H9 (cell line): ENCODE data around the gene ADAMTSL3. TPM values are rescaled to one million over a fixed set of nuclear protein-coding genes. Genes with fewer than 3 reads are reported as not detected.

Experiments
- DNase-seq: peaks from one replicate; pipeline ENCODE4 v3.0.0-alpha.2; 2017
- H2AFZ ChIP-seq: one replicate; pipeline ENCODE4 v1.6.1; 2013; ENCODE audit warnings: mild to moderate bottlenecking, low read length, control low read depth, moderate library complexity
- H2AK5ac ChIP-seq: 2 replicates; pipeline ENCODE4 v1.6.1; 2013; ENCODE audit warnings: low read length, control low read depth, mixed read lengths; ENCODE audit not compliant: insufficient read length
- H2BK120ac ChIP-seq: one replicate; pipeline ENCODE4 v1.6.1; 2013; ENCODE audit warnings: low read depth, mild to moderate bottlenecking, low read length, control low read depth, inconsistent platforms; ENCODE audit not compliant: poor library complexity, severe bottlenecking
- H2BK12ac ChIP-seq: 2 replicates; pipeline ENCODE4 v1.6.1; 2013; ENCODE audit warnings: low read length, control low read depth, mixed read lengths, low read depth; ENCODE audit not compliant: insufficient read length
- H2BK15ac ChIP-seq: 2 replicates; pipeline ENCODE4 v1.6.1; 2013; ENCODE audit warnings: low read depth, low read length, control low read depth
- H2BK20ac ChIP-seq: one replicate; pipeline ENCODE4 v1.6.1; 2013; ENCODE audit warnings: low read depth, mild to moderate bottlenecking, low read length, control low read depth, inconsistent platforms; ENCODE audit not compliant: poor library complexity, severe bottlenecking
- H2BK5ac ChIP-seq: 2 replicates; pipeline ENCODE4 v1.6.1; 2013; ENCODE audit warnings: low read length, control low read depth, mixed read lengths; ENCODE audit not compliant: insufficient read length
- H3K14ac ChIP-seq: 2 replicates; pipeline ENCODE4 v1.6.1; 2013; ENCODE audit warnings: low read length, control low read depth; ENCODE audit not compliant: insufficient read depth
- H3K18ac ChIP-seq: 2 replicates; pipeline ENCODE4 v1.6.1; 2013; ENCODE audit warnings: low read depth, mild to moderate bottlenecking, mixed read lengths, low read length, control low read depth; ENCODE audit not compliant: insufficient read length
- H3K23ac ChIP-seq: 2 replicates; pipeline ENCODE4 v1.6.1; 2013; ENCODE audit warnings: low read length, control low read depth, mixed read lengths, low read depth; ENCODE audit not compliant: insufficient read length
- H3K23me2 ChIP-seq: 2 replicates; pipeline ENCODE4 v1.6.1; 2013; ENCODE audit warnings: low read depth, mild to moderate bottlenecking, mixed read lengths, low read length, control low read depth; ENCODE audit not compliant: insufficient read length, poor library complexity, severe bottlenecking
- H3K27ac ChIP-seq: 2 replicates; pipeline ENCODE4 v1.5.1; 2013; ENCODE audit warnings: low read length, control low read depth, mixed read lengths, low read depth; ENCODE audit not compliant: insufficient read length
- H3K27me3 ChIP-seq: 2 replicates; pipeline ENCODE4 v1.6.1; 2013; ENCODE audit warnings: low read length, control low read depth, inconsistent platforms; ENCODE audit not compliant: insufficient read depth
- H3K4ac ChIP-seq: 2 replicates; pipeline ENCODE4 v1.6.1; 2013; ENCODE audit warnings: low read depth, mild to moderate bottlenecking, control low read depth, inconsistent platforms, low read length, moderate library complexity
- H3K4me1 ChIP-seq: 2 replicates; pipeline ENCODE4 v1.6.1; 2013; ENCODE audit warnings: low read length, control low read depth, inconsistent platforms; ENCODE audit not compliant: insufficient read depth
- H3K4me2 ChIP-seq: 2 replicates; pipeline ENCODE4 v1.6.1; 2013; ENCODE audit warnings: low read length, control low read depth, mixed read lengths; ENCODE audit not compliant: insufficient read length, insufficient read depth
- H3K56ac ChIP-seq: 2 replicates; pipeline ENCODE4 v1.6.1; 2013; ENCODE audit warnings: low read depth, mild to moderate bottlenecking, mixed read lengths, low read length, control low read depth; ENCODE audit not compliant: insufficient read length
- H3K79me1 ChIP-seq: 2 replicates; pipeline ENCODE4 v1.6.1; 2013; ENCODE audit warnings: low read depth, mild to moderate bottlenecking, moderate library complexity, low read length, control low read depth, inconsistent platforms; ENCODE audit not compliant: insufficient read depth, poor library complexity, severe bottlenecking
- H3K79me2 ChIP-seq: 2 replicates; pipeline ENCODE4 v1.6.1; 2013; ENCODE audit warnings: low read length, control low read depth, inconsistent platforms; ENCODE audit not compliant: insufficient read depth
- H3K9ac ChIP-seq: 2 replicates; pipeline ENCODE4 v1.6.1; 2013; ENCODE audit warnings: low read length, control low read depth, mixed read lengths; ENCODE audit not compliant: insufficient read length; ENCODE audit errors: extremely low read depth
- H3K9me3 ChIP-seq: one replicate; pipeline ENCODE4 v1.6.1; 2013; ENCODE audit warnings: low read depth, low read length, inconsistent platforms; ENCODE audit not compliant: control insufficient read depth
- H3T11ph ChIP-seq: one replicate; pipeline ENCODE4 v1.6.1; 2013; ENCODE audit warnings: mild to moderate bottlenecking, low read length, control low read depth, inconsistent platforms
- H4K20me1 ChIP-seq: one replicate; pipeline ENCODE4 v1.6.1; 2013; ENCODE audit not compliant: control insufficient read depth, insufficient read length, insufficient read depth
- H4K5ac ChIP-seq: 2 replicates; pipeline ENCODE4 v1.6.1; 2013; ENCODE audit warnings: low read depth, mild to moderate bottlenecking, mixed read lengths, low read length, control low read depth; ENCODE audit not compliant: insufficient read length
- H4K8ac ChIP-seq: replicated peaks from 2 replicates; pipeline ENCODE4 v1.6.1; 2013; ENCODE audit warnings: low read length, control low read depth, mixed read lengths, low read depth; ENCODE audit not compliant: insufficient read length
- H4K91ac ChIP-seq: 2 replicates; pipeline ENCODE4 v1.6.1; 2013; ENCODE audit warnings: low read depth, mild to moderate bottlenecking, moderate library complexity, mixed read lengths, low read length, control low read depth; ENCODE audit not compliant: insufficient read length
- H3K27ac Mint-ChIP-seq, 3 experiments: 2 replicates in 2 of 3; 3 replicates in 1 of 3; pipeline ENCODE4 v1.8.0; 2020 to 2021; ENCODE audit warnings: mixed read lengths in 3 of 3, mild to moderate bottlenecking in 1 of 3, moderate library complexity in 1 of 3
- H3K27me3 Mint-ChIP-seq: 2 replicates; pipeline ENCODE4 v1.8.0; 2021; ENCODE audit warnings: low read depth, mild to moderate bottlenecking, moderate library complexity, mixed read lengths
- H3K36me3 Mint-ChIP-seq, 3 experiments: 2 replicates in 2 of 3; 3 replicates in 1 of 3; pipeline ENCODE4 v1.8.0; 2020 to 2021; ENCODE audit warnings: low read depth in 3 of 3, mixed read lengths in 3 of 3; ENCODE audit not compliant: insufficient read depth in 1 of 3
- H3K4me1 Mint-ChIP-seq, 2 experiments: 2 replicates each; pipeline ENCODE4 v1.8.0; 2020; ENCODE audit warnings: mixed read lengths in 2 of 2
- H3K4me3 Mint-ChIP-seq, 2 experiments: 2 replicates in 1 of 2; 3 replicates in 1 of 2; pipeline ENCODE4 v1.8.0; 2020 to 2021; ENCODE audit warnings: mild to moderate bottlenecking in 2 of 2, mixed read lengths in 2 of 2, moderate library complexity in 1 of 2
- H3K9me3 Mint-ChIP-seq, 2 experiments: 2 replicates in 1 of 2; 3 replicates in 1 of 2; pipeline ENCODE4 v1.8.0; 2020; ENCODE audit warnings: mild to moderate bottlenecking in 2 of 2, mixed read lengths in 2 of 2, moderate library complexity in 1 of 2
- CTCF ChIP-seq: fragments of 200-600 bp; sonication (generic); conservative IDR thresholded peaks from 3 replicates; pipeline ENCODE4 v1.8.0; 2021; ENCODE audit warnings: antibody characterized with exemption, mild to moderate bottlenecking
- WGBS: extraction: QIAGEN DNeasy Blood & Tissue Kit; methylation state at CpG from one replicate; pipeline ENCODE4 v1.1.7; 2013; ENCODE audit warnings: missing lambda C conversion rate, low lambda C conversion rate, mixed read lengths; ENCODE audit not compliant: insufficient read length; ENCODE audit errors: extremely low coverage; 5-methylcytosine and 5-hydroxymethylcytosine counted together
- total RNA-seq: library from RNA; stranded (reverse); gene quantifications from 2 replicates; pipeline ENCODE4 v1.2.1, GENCODE V29; 2021

The ADAMTSL3 gene
- total RNA-seq, 1 experiment from 2014 or later, result 0.39 TPM

GRCh38 chr15:83690676-83691075 is 36.8 kb downstream of the ADAMTSL3 start:
- Mint-ChIP-seq H3K27ac (no peak overlapping the region), H3K9me3 (no peaks in the 10 kb centered on the region), H3K27me3 (no peaks in the 10 kb centered on the region; the same call in 1 of the 2 replicates), H3K4me3 (no peak overlapping the region), H3K4me1 (peaks cover 12 to 14% of the 10 kb centered on the region in 2 experiments), H3K36me3 (no peaks in the 10 kb centered on the region)
- no peak overlapping the region for H3K4ac ChIP-seq
- H2AFZ ChIP-seq, result no peak overlapping the region
- no peak overlapping the region for H3K14ac ChIP-seq
- no peak overlapping the region for H4K5ac ChIP-seq
- no peak overlapping the region for H3T11ph ChIP-seq
- H4K20me1 ChIP-seq, result no peaks in the 10 kb centered on the region
- no peak overlapping the region for H4K8ac ChIP-seq
- no peak overlapping the region for H3K23ac ChIP-seq
- no peaks in the 10 kb centered on the region for H3K23me2 ChIP-seq
- DNase-seq, result no peak
- H3K4me1 ChIP-seq, result peaks cover 5% of the 10 kb centered on the region; the same call in 1 of the 2 replicates
- no peak for TF ChIP-seq CTCF
- H3K27ac ChIP-seq, result no peak overlapping the region
- no peak overlapping the region for H2BK20ac ChIP-seq
- no peaks in the 10 kb centered on the region for H3K27me3 ChIP-seq
- H3K79me2 ChIP-seq, result no peaks in the 10 kb centered on the region
- H2BK12ac ChIP-seq, result no peak overlapping the region
- no peak overlapping the region for H3K56ac ChIP-seq
- no peak overlapping the region for H3K18ac ChIP-seq
- H3K9me3 ChIP-seq, result no peaks in the 10 kb centered on the region
- no peak overlapping the region for H4K91ac ChIP-seq
- no peak overlapping the region for H2BK5ac ChIP-seq
- no peak overlapping the region for H2AK5ac ChIP-seq
- no CpG with 5 or more reads among the region's 4 CpGs for WGBS
- no peak overlapping the region for H2BK120ac ChIP-seq
- no peak overlapping the region for H3K9ac ChIP-seq
- no peak overlapping the region for H3K4me2 ChIP-seq
- H2BK15ac ChIP-seq, result no peak overlapping the region
- no peaks in the 10 kb centered on the region for H3K79me1 ChIP-seq
